Heart left ventricle (tissue), 13 donors: ENCODE results near the gene MYO3A.

Experiments
- POLR2A ChIP-seq, 2 donors: fragments of 450-650 bp; IDR thresholded peaks; one replicate each; pipeline ENCODE4 v1.6.1; 2017; ENCODE audit warnings: antibody characterized with exemption in 2 of 2, mild to moderate bottlenecking in 2 of 2, moderate library complexity in 2 of 2
- TF ChIP-seq, protein P1 (sequence below), 12 donors: fragments of 200-600 bp; sonication (generic) in 4 of 12; IDR thresholded peaks; one replicate each; pipeline versions ENCODE4 v1.5.0 to v1.8.0; 2018 to 2022; ENCODE audit warnings: antibody characterized with exemption in 12 of 12, mild to moderate bottlenecking in 5 of 12
- donor health status: ischemic (EF 13 %, LVEDD 7.1; RV severe dilation, severe dysfunction).
- donor health status: DM: no; HTN: yes; CAD: no.
- donor health status: DM: no; HTN: no; CAD: no.
- donor health status: ischemic (EF 25% LVEDD 6.9; RV normal size, moderate dysfunction).
- donor health status: ischemic (EF 25% LVEDD 5.7; RV mildly dilated, moderate dysfunction).
- donor health status: ischemic (EF 35%, LVEDD 5.7; RV mildly dilated, moderate dysfunction).
- donor health status: nonischemic (EF 11% LVEDD 7.7; RV severe dilation, severe dysfunction).
- donor health status: DM: yes; HTN: yes; CAD: no.
- donor health status: PGD.
- donor health status: ischemic (EF 29% LVEDD 5.4; RV normal size, mild dysfunction).
- donor health status: nonischemic (EF 23%, LVEDD 6.1; RV moderate dilation, normal function).

DNA sequence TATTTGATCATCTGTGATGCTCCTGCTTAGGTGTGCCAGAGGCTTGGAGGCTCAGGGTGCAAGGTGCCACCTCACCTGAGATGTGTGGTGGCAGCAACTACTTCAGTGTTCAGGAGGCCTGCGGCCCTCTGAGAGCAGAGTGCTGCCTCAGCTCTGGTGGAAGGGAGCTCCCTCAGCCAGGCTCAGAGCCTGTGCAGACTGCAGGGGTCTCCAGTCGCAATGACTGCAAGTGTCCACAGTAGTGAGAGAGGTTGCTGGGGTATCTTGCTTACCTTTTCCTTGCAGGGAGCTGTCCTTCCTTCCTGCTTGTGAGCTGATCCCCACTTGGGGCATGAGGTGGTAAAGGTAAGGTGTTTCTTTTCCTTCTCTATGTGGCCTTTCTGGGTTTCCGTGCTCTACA is 151.5 kb downstream of the MYO3A start:
- TF ChIP-seq, protein P1, sequence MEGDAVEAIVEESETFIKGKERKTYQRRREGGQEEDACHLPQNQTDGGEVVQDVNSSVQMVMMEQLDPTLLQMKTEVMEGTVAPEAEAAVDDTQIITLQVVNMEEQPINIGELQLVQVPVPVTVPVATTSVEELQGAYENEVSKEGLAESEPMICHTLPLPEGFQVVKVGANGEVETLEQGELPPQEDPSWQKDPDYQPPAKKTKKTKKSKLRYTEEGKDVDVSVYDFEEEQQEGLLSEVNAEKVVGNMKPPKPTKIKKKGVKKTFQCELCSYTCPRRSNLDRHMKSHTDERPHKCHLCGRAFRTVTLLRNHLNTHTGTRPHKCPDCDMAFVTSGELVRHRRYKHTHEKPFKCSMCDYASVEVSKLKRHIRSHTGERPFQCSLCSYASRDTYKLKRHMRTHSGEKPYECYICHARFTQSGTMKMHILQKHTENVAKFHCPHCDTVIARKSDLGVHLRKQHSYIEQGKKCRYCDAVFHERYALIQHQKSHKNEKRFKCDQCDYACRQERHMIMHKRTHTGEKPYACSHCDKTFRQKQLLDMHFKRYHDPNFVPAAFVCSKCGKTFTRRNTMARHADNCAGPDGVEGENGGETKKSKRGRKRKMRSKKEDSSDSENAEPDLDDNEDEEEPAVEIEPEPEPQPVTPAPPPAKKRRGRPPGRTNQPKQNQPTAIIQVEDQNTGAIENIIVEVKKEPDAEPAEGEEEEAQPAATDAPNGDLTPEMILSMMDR (IDR thresholded peaks at IDR 0.05): no peak
- TF ChIP-seq POLR2A (IDR thresholded peaks at IDR 0.05): no peak
